BJ (cell line): ENCODE data around the gene PADI2. TPM values are rescaled to one million over a fixed set of nuclear protein-coding genes. Genes with fewer than 3 reads are reported as not detected.

Experiments used
- CTCF ChIA-PET: fragments of 350-600 bp; formaldehyde crosslinking; extraction: SDS; loops from one replicate; lab custom pipeline; 2021; ENCODE audit warnings: antibody characterized with exemption, inconsistent platforms; lab: Yijun Ruan, JAX
- POLR2A ChIA-PET: fragments of 300-600 bp; sonication (Branson Sonifier 250); formaldehyde crosslinking; extraction: SDS; loops from one replicate; lab custom pipeline; 2021; ENCODE audit warnings: antibody characterized with exemption; lab: Charles Lee
- DNase-seq: peaks from one replicate; pipeline ENCODE4 v3.0.0-alpha.2; 2011; ENCODE audit warnings: low read depth
- H3K27me3 ChIP-seq: 2 replicates; pipeline ENCODE4 v1.6.0; 2011; ENCODE audit warnings: low read length; ENCODE audit not compliant: control insufficient read depth, insufficient read depth
- H3K36me3 ChIP-seq: 2 replicates; pipeline ENCODE4 v1.5.1; 2011; ENCODE audit warnings: low read length; ENCODE audit not compliant: control insufficient read depth, insufficient read depth
- H3K4me3 ChIP-seq: 2 replicates; pipeline ENCODE4 v1.5.1; 2011; ENCODE audit warnings: low read depth, mild to moderate bottlenecking, control low read depth, low read length
- polyA plus RNA-seq: library from polyadenylated mRNA; depleted of rRNA; stranded (reverse); fragments of >200 nt; gene quantifications from 2 replicates; pipeline ENCODE4 v1.2.3, GENCODE V29; 2011; rRNA removed
- TF ChIP-seq, protein P1 (sequence below): IDR thresholded peaks from 2 replicates; pipeline ENCODE4 v1.5.1; 2011; ENCODE audit warnings: low read depth, mild to moderate bottlenecking, control low read depth, inconsistent platforms, low read length, moderate library complexity; ENCODE audit not compliant: insufficient read depth

Gene PADI2
- polyA plus RNA-seq, 1 experiment: 0.15 TPM

DNA sequence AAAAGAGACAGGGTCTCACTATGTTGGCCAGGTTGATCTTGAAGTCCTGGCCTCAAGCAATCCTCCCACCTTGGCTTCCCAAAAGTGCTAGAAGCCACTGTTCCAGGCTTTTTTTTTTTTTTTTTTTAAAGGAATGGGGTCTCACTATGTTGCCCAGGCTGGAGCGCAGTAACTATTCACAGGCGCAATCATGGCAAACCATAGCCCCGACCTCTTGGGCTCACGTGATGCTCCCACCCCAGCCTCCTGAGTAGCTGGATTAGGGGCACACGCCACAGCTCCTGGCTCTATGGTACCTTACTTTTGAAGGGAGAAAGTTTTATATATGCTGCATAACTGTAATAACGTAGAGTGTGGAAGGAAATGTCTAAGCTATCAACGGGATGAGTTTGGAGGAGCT, 101.8 kb downstream of the PADI2 start:
- no peak overlapping the region for H3K4me3 ChIP-seq
- CTCF ChIA-PET: interaction anchor here (1.1 kb wide), 1 partner anchor 15 kb away, joined by 3 read pairs; no protein-coding TSS in a partner anchor
- H3K36me3 ChIP-seq: peaks cover 18% of the 10 kb centered on the region
- POLR2A ChIA-PET: no interaction called here
- H3K27me3 ChIP-seq: no peaks in the 10 kb centered on the region
- no peak for DNase-seq
- TF ChIP-seq, protein P1, sequence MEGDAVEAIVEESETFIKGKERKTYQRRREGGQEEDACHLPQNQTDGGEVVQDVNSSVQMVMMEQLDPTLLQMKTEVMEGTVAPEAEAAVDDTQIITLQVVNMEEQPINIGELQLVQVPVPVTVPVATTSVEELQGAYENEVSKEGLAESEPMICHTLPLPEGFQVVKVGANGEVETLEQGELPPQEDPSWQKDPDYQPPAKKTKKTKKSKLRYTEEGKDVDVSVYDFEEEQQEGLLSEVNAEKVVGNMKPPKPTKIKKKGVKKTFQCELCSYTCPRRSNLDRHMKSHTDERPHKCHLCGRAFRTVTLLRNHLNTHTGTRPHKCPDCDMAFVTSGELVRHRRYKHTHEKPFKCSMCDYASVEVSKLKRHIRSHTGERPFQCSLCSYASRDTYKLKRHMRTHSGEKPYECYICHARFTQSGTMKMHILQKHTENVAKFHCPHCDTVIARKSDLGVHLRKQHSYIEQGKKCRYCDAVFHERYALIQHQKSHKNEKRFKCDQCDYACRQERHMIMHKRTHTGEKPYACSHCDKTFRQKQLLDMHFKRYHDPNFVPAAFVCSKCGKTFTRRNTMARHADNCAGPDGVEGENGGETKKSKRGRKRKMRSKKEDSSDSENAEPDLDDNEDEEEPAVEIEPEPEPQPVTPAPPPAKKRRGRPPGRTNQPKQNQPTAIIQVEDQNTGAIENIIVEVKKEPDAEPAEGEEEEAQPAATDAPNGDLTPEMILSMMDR: no peak

Other genes starting within 250 kb of the PADI2 start
- not detected in 2 replicates for gene RNU1-2, start 223.5 kb downstream of the PADI2 start, polyA plus RNA-seq
- gene CROCC, start 197.5 kb downstream of the PADI2 start, polyA plus RNA-seq: 7.2 and 12.1 TPM in 2 replicates
- 69.7 and 115 TPM in 2 replicates for gene MFAP2, start 138.8 kb downstream of the PADI2 start, polyA plus RNA-seq
- 9.2 and 25.5 TPM in 2 replicates for gene ATP13A2, start 107.5 kb downstream of the PADI2 start, polyA plus RNA-seq
- 115 and 199 TPM in 2 replicates for gene SDHB, start 65.4 kb downstream of the PADI2 start, polyA plus RNA-seq
- 0.70 and 0.82 TPM in 2 replicates for gene PADI1, start 85.7 kb upstream of the PADI2 start, polyA plus RNA-seq
- not detected in 2 replicates for gene PADI3, start 129.6 kb upstream of the PADI2 start, polyA plus RNA-seq
- not detected in 2 replicates for gene PADI4, start 188.7 kb upstream of the PADI2 start, polyA plus RNA-seq